Fibroblast of lung (primary cell): ENCODE data around the gene CFAP52. TPM values are rescaled to one million over a fixed set of nuclear protein-coding genes. Genes with fewer than 3 reads are reported as not detected.
"Not testable (repeated sequence)": the region's sequence is repeated elsewhere in the genome, so short reads cannot be mapped to it uniquely, and the experiment has no call there.

ENCODE experiments used
- DNase-seq, 2 donors: peaks; one replicate each; pipeline versions ENCODE4 v3.0.0 to v3.0.0-alpha.2; 2010; ENCODE audit warnings: low read depth in 2 of 2
- H2AFZ ChIP-seq: 2 replicates; pipeline ENCODE4 v1.5.1; 2012; ENCODE audit warnings: low read length, control low read depth, inconsistent platforms
- H3K27ac ChIP-seq: 2 replicates; pipeline ENCODE4 v1.5.1; 2011; ENCODE audit warnings: low read length, control low read depth; ENCODE audit not compliant: insufficient read depth
- H3K27me3 ChIP-seq: 2 replicates; pipeline ENCODE4 v1.5.1; 2011; ENCODE audit warnings: mild to moderate bottlenecking, low read length; ENCODE audit not compliant: control insufficient read depth, insufficient read depth
- H3K36me3 ChIP-seq: 2 replicates; pipeline ENCODE4 v1.5.1; 2011; ENCODE audit warnings: low read length; ENCODE audit not compliant: control insufficient read depth, insufficient read depth
- H3K4me1 ChIP-seq: 2 replicates; pipeline ENCODE4 v1.5.1; 2011; ENCODE audit warnings: low read length; ENCODE audit not compliant: control insufficient read depth, insufficient read depth; ENCODE audit errors: extremely low read depth
- H3K4me2 ChIP-seq: 2 replicates; pipeline ENCODE4 v1.5.1; 2011; ENCODE audit warnings: low read length, control low read depth; ENCODE audit not compliant: insufficient read depth; ENCODE audit errors: extremely low read depth
- H3K4me3 ChIP-seq, 4 experiments: fragments of 200-600 bp in 1 of 4; sonication (generic) in 1 of 4; replicated peaks in 1 of 4; 2 replicates each; pipeline ENCODE4 v1.5.1; 2011 to 2016; ENCODE audit warnings: low read length in 4 of 4, low read depth in 3 of 4, mild to moderate bottlenecking in 3 of 4, control low read depth in 2 of 4, inconsistent platforms in 1 of 4, mixed read lengths in 1 of 4; ENCODE audit not compliant: insufficient read depth in 1 of 4; ENCODE audit errors: control extremely low read depth in 1 of 4
- H3K79me2 ChIP-seq: 2 replicates; pipeline ENCODE4 v1.5.1; 2012; ENCODE audit warnings: mild to moderate bottlenecking, low read length, inconsistent platforms; ENCODE audit not compliant: control insufficient read depth, insufficient read depth
- H3K9ac ChIP-seq: 2 replicates; pipeline ENCODE4 v1.5.1; 2011; ENCODE audit warnings: mild to moderate bottlenecking, low read length, control low read depth; ENCODE audit not compliant: insufficient read depth
- H3K9me3 ChIP-seq: 2 replicates; pipeline ENCODE4 v1.5.1; 2012; ENCODE audit warnings: low read depth, low read length; ENCODE audit not compliant: control insufficient read depth, insufficient read depth
- H4K20me1 ChIP-seq: 2 replicates; pipeline ENCODE4 v1.5.1; 2011; ENCODE audit warnings: low read length; ENCODE audit not compliant: control insufficient read depth, insufficient read depth; ENCODE audit errors: extremely low read depth
- EZH2 ChIP-seq: IDR thresholded peaks from 2 replicates; pipeline ENCODE4 v1.5.1; 2012; ENCODE audit warnings: low read length, control low read depth, mild to moderate bottlenecking; ENCODE audit errors: missing control alignments
- polyA plus RNA-seq, 2 donors: library from polyadenylated mRNA; depleted of rRNA in 1 of 2; stranded (reverse) in 1 of 2; unstranded in 1 of 2; fragments of >200 nt; gene quantifications; 2 replicates each; pipeline ENCODE4 v1.2.1, GENCODE V29; 2011 to 2012; ENCODE audit warnings: missing spikeins in 1 of 2
- total RNA-seq: library from RNA; depleted of rRNA; stranded (reverse); fragments of >200 nt; gene quantifications from 2 replicates; pipeline ENCODE4 v1.2.1, GENCODE V29; 2014
- TF ChIP-seq, protein P1 (sequence below), 2 donors: IDR thresholded peaks in 1 of 2; conservative IDR thresholded peaks in 1 of 2; 1 replicate in 1 of 2; 2 replicates in 1 of 2; pipeline ENCODE4 v1.5.1; 2011 to 2012; ENCODE audit warnings: low read length in 2 of 2, control low read depth in 1 of 2, inconsistent platforms in 1 of 2, low read depth in 1 of 2, mild to moderate bottlenecking in 1 of 2

Gene CFAP52
- total and polyA plus RNA-seq, 2 donors (not counting 1 experiment from before 2014, with no cell fraction given), result 0.33 TPM; not detected in 1

DNA sequence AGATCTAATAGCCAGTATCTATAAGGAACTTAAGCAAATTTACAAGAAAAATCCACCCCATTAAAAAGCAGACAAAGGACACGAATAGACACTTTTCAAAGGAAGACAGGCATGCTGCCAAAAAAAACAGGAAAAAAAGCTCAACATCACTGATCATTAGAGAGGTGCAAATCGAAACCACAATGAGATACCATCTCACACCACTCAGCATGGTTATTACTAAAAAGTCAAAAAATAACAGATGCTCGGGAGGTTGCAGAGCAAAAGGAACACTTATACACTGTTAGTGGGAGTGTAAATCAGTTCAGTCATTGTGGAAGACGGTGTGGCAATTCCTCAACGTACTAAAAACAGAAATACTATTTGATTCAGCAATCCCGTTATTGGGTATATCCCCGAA, 10.4 kb upstream of the CFAP52 start:
- H3K4me2 ChIP-seq, result no peak overlapping the region
- peak in 1 of 2 donors; percentile 21 for DNase-seq
- no peaks in the 10 kb centered on the region for H3K27me3 ChIP-seq
- H3K36me3 ChIP-seq, result no peaks in the 10 kb centered on the region
- no peaks in the 10 kb centered on the region for H3K4me1 ChIP-seq
- peaks cover 2% of the 10 kb centered on the region for H3K79me2 ChIP-seq
- TF ChIP-seq, protein P1, sequence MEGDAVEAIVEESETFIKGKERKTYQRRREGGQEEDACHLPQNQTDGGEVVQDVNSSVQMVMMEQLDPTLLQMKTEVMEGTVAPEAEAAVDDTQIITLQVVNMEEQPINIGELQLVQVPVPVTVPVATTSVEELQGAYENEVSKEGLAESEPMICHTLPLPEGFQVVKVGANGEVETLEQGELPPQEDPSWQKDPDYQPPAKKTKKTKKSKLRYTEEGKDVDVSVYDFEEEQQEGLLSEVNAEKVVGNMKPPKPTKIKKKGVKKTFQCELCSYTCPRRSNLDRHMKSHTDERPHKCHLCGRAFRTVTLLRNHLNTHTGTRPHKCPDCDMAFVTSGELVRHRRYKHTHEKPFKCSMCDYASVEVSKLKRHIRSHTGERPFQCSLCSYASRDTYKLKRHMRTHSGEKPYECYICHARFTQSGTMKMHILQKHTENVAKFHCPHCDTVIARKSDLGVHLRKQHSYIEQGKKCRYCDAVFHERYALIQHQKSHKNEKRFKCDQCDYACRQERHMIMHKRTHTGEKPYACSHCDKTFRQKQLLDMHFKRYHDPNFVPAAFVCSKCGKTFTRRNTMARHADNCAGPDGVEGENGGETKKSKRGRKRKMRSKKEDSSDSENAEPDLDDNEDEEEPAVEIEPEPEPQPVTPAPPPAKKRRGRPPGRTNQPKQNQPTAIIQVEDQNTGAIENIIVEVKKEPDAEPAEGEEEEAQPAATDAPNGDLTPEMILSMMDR (conservative IDR thresholded peaks at IDR 0.05 in 1 of 2, IDR thresholded peaks at IDR 0.05 in 1 of 2; ENCODE audit: low read depth in 1 of 2, low read length in 2 of 2), result no peak
- no peak for TF ChIP-seq EZH2
- H3K9ac ChIP-seq, result no peak overlapping the region
- H2AFZ ChIP-seq, result no peak overlapping the region
- no peak overlapping the region for H3K4me3 ChIP-seq
- no peaks in the 10 kb centered on the region for H3K9me3 ChIP-seq
- no peak overlapping the region for H3K27ac ChIP-seq
- H4K20me1 ChIP-seq, result no peaks in the 10 kb centered on the region

DNA sequence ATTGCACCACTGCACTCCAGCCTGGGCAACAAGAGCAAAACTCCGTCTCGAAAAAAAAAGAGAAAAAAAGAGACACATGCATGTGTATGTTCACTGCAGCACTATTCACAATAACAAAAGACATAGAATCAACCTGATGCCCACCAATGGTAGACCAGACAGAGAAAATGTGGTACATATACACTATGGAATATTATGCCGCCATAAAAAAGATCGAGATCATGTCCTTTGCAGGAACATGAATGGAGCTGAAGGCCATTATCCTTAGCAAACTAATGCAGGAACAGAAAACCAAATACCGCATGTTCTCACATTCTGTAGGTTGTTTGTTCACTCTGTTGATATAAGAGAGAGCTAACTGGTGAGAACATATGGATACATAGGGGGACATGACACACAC, 9.7 kb upstream of the CFAP52 start:
- H3K79me2 ChIP-seq, H3K4me1 ChIP-seq, H3K27ac ChIP-seq, DNase-seq, H3K4me3 ChIP-seq, H3K9ac ChIP-seq, H3K36me3 ChIP-seq, H3K9me3 ChIP-seq, H3K27me3 ChIP-seq, H2AFZ ChIP-seq, H3K4me2 ChIP-seq, H4K20me1 ChIP-seq: not testable (repeated sequence)

DNA sequence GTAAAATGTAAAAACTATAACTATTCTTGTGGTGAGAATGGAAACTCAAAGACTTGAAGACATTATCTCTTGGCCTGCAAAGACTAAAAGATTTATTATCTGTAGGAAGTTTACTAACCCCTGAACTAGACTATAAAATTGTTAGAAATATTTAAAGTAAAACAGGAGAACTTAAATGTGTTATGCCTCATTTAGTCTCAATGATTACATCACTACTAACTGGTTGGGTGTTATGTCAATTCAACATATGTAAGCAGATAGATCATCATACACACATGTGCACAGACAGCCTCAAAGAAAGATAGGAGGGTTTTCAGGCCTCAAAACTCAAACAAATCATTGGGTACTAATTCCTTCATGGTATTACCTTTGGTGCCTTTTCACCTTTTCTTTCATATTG, 8.4 kb upstream of the CFAP52 start:
- TF ChIP-seq, protein P1 (conservative IDR thresholded peaks at IDR 0.05 in 1 of 2, IDR thresholded peaks at IDR 0.05 in 1 of 2; ENCODE audit: low read depth in 1 of 2, low read length in 2 of 2), result no peak
- TF ChIP-seq EZH2, result no peak
- Histone ChIP-seq H3K27me3 (no peaks in the 10 kb centered on the region), H3K79me2 (peaks cover 2% of the 10 kb centered on the region), H3K9me3 (no peaks in the 10 kb centered on the region), H3K27ac (no peak overlapping the region), H4K20me1 (no peaks in the 10 kb centered on the region), H3K4me1 (no peaks in the 10 kb centered on the region), H3K36me3 (no peaks in the 10 kb centered on the region), H2AFZ (no peak overlapping the region), H3K4me2 (no peak overlapping the region), H3K4me3 (no peak overlapping the region), H3K9ac (no peak overlapping the region)
- DNase-seq, result no peak
